Neuronal stem cell (in vitro differentiated cells): ENCODE results near the gene SMIM36.

ENCODE experiments used
- DNase-seq: peaks from one replicate; pipeline ENCODE4 v3.0.0-alpha.2; 2013; ENCODE audit warnings: low spot score
- H2AFZ ChIP-seq: one replicate; pipeline ENCODE4 v1.6.1; 2013; ENCODE audit warnings: mild to moderate bottlenecking, low read length, inconsistent platforms
- H2AK5ac ChIP-seq: 2 replicates; pipeline ENCODE4 v1.6.1; 2013; ENCODE audit warnings: low read depth, mild to moderate bottlenecking, inconsistent platforms, low read length, moderate library complexity, mixed read lengths
- H2BK120ac ChIP-seq: 2 replicates; pipeline ENCODE4 v1.6.1; 2013; ENCODE audit warnings: low read depth, mild to moderate bottlenecking, inconsistent platforms, low read length, moderate library complexity, mixed read lengths
- H2BK12ac ChIP-seq: one replicate; pipeline ENCODE4 v1.6.1; 2013; ENCODE audit warnings: low read length, inconsistent platforms
- H2BK15ac ChIP-seq: 2 replicates; pipeline ENCODE4 v1.6.1; 2013; ENCODE audit warnings: mild to moderate bottlenecking, low read length, inconsistent platforms, mixed read lengths
- H2BK5ac ChIP-seq: one replicate; pipeline ENCODE4 v1.6.1; 2013; ENCODE audit warnings: inconsistent platforms, mild to moderate bottlenecking, low read length, moderate library complexity
- H3K14ac ChIP-seq: one replicate; pipeline ENCODE4 v1.6.1; 2013; ENCODE audit warnings: low read length, inconsistent platforms
- H3K18ac ChIP-seq: 2 replicates; pipeline ENCODE4 v1.6.1; 2013; ENCODE audit warnings: low read length, inconsistent platforms
- H3K23ac ChIP-seq: 2 replicates; pipeline ENCODE4 v1.6.1; 2013; ENCODE audit warnings: low read depth, mild to moderate bottlenecking, mixed read lengths, low read length, inconsistent platforms; ENCODE audit not compliant: poor library complexity
- H3K27ac ChIP-seq: replicated peaks from 3 replicates; pipeline ENCODE4 v1.5.1; 2013; ENCODE audit warnings: low read length, inconsistent platforms
- H3K27me3 ChIP-seq, 3 experiments: 2 replicates each; pipeline ENCODE4 v1.6.1; 2013; ENCODE audit warnings: low read length in 3 of 3, mild to moderate bottlenecking in 2 of 3, inconsistent platforms in 1 of 3, low read depth in 1 of 3, mixed read lengths in 1 of 3, moderate library complexity in 1 of 3; ENCODE audit not compliant: control insufficient read depth in 3 of 3, insufficient read depth in 3 of 3
- H3K36me3 ChIP-seq, 2 donors: replicated peaks in 1 of 2; 2 replicates each; pipeline ENCODE4 v1.6.1; 2013; ENCODE audit warnings: low read length in 2 of 2; ENCODE audit not compliant: control insufficient read depth in 2 of 2, insufficient read depth in 2 of 2
- H3K4ac ChIP-seq: 2 replicates; pipeline ENCODE4 v1.6.1; 2013; ENCODE audit warnings: inconsistent platforms, mild to moderate bottlenecking, low read length, moderate library complexity
- H3K4me1 ChIP-seq, 2 donors: 1 replicate in 1 of 2; 2 replicates in 1 of 2; pipeline ENCODE4 v1.6.1; 2013; ENCODE audit warnings: low read length in 2 of 2, low read depth in 1 of 2; ENCODE audit not compliant: control insufficient read depth in 2 of 2, insufficient read depth in 1 of 2
- H3K4me2 ChIP-seq: one replicate; pipeline ENCODE4 v1.6.1; 2013; ENCODE audit warnings: mild to moderate bottlenecking, low read length, inconsistent platforms; ENCODE audit not compliant: insufficient read depth, poor library complexity, severe bottlenecking
- H3K4me3 ChIP-seq, 2 donors: 2 replicates each; pipeline ENCODE4 v1.5.1; 2013; ENCODE audit warnings: low read length in 2 of 2, mild to moderate bottlenecking in 2 of 2, inconsistent platforms in 1 of 2, moderate library complexity in 1 of 2
- H3K79me1 ChIP-seq: one replicate; pipeline ENCODE4 v1.6.1; 2013; ENCODE audit warnings: low read depth, mild to moderate bottlenecking, inconsistent platforms, low read length, moderate library complexity
- H3K9ac ChIP-seq: one replicate; pipeline ENCODE4 v1.6.1; 2013; ENCODE audit warnings: mild to moderate bottlenecking, low read depth, low read length, inconsistent platforms; ENCODE audit not compliant: poor library complexity
- H3K9me3 ChIP-seq, 2 donors: replicated peaks in 1 of 2; 2 replicates each; pipeline versions ENCODE3 to v1.6.1; 2013; ENCODE audit warnings: low read length in 2 of 2, mild to moderate bottlenecking in 2 of 2, inconsistent platforms in 1 of 2, low read depth in 1 of 2, mixed read lengths in 1 of 2, moderate library complexity in 1 of 2; ENCODE audit not compliant: control insufficient read depth in 2 of 2, insufficient read depth in 1 of 2
- H4K8ac ChIP-seq: one replicate; pipeline ENCODE4 v1.6.1; 2013; ENCODE audit warnings: low read depth, mild to moderate bottlenecking, inconsistent platforms, low read length, moderate library complexity
- H4K91ac ChIP-seq: one replicate; pipeline ENCODE4 v1.6.1; 2013; ENCODE audit warnings: low read length, low read depth, mild to moderate bottlenecking, inconsistent platforms; ENCODE audit not compliant: poor library complexity
- WGBS, 2 donors: extraction: QIAGEN DNeasy Blood & Tissue Kit; methylation state at CpG; one replicate each; pipeline ENCODE4 v1.1.7; 2013; ENCODE audit warnings: missing lambda C conversion rate in 2 of 2, mixed read lengths in 1 of 2; ENCODE audit not compliant: insufficient read length in 2 of 2, insufficient replicate concordance in 1 of 2; ENCODE audit errors: extremely low coverage in 2 of 2; 5-methylcytosine and 5-hydroxymethylcytosine counted together

Gene SMIM36

DNA sequence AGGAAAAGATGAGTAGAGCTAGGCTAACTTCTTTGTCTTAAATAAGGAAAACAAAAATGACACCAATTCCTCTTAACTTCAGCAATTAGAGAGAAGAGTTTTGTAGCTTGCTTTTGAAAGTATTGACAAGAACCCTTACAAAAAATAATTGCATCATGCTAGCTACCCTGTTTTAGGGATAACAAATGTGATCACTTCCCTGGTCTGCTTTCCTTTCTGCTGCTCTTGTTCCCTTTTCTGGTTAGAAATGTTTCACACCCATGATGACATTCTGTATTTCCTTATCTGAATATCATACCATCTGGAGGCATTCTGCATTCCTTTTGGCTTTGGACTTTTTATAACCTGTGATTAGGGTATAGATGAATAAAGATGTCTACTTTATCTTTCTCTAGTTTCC is 9.9 kb upstream of the SMIM36 start:
- no peaks in the 10 kb centered on the region for H3K79me1 ChIP-seq
- H3K4me2 ChIP-seq, result no peak overlapping the region
- H3K14ac ChIP-seq, result no peak overlapping the region
- no peaks in the 10 kb centered on the region for H3K27me3 ChIP-seq
- H3K27ac ChIP-seq, result no peak overlapping the region
- H4K91ac ChIP-seq, result no peak overlapping the region
- no peak overlapping the region for H3K18ac ChIP-seq
- H3K9ac ChIP-seq, result no peak overlapping the region
- H3K9me3 ChIP-seq, result no peaks in the 10 kb centered on the region
- no peak overlapping the region for H3K4ac ChIP-seq
- H2AFZ ChIP-seq, result no peak overlapping the region
- peaks cover 0 to 1% of the 10 kb centered on the region in 2 donors for H3K36me3 ChIP-seq
- no peak overlapping the region for H2BK15ac ChIP-seq
- no peak overlapping the region for H2BK12ac ChIP-seq
- H3K4me3 ChIP-seq, result no peak overlapping the region
- H4K8ac ChIP-seq, result no peak overlapping the region
- H2BK5ac ChIP-seq, result no peak overlapping the region
- no peaks in the 10 kb centered on the region for H3K4me1 ChIP-seq
- no peak overlapping the region for H2BK120ac ChIP-seq
- H2AK5ac ChIP-seq, result no peak overlapping the region
- DNase-seq, result no peak
- H3K23ac ChIP-seq, result no peak overlapping the region

GRCh38 chr17:55520402-55520801 is 9.2 kb upstream of the SMIM36 start:
- H3K4me3 ChIP-seq, result no peak overlapping the region

GRCh38 chr17:55518510-55518909 is 7.3 kb upstream of the SMIM36 start:
- H3K9me3 ChIP-seq, result no peaks in the 10 kb centered on the region
- no peak overlapping the region for H2BK120ac ChIP-seq
- H2BK12ac ChIP-seq, result no peak overlapping the region
- no peak overlapping the region for H3K4me3 ChIP-seq
- no peak overlapping the region for H3K27ac ChIP-seq
- no peak overlapping the region for H3K4me2 ChIP-seq
- no peak overlapping the region for H4K8ac ChIP-seq
- H3K27me3 ChIP-seq, result no peaks in the 10 kb centered on the region
- no peak overlapping the region for H4K91ac ChIP-seq
- 100% methylated on average over 1 to 3 of the region's 5 CpGs for WGBS, 2 donors
- peaks cover 0 to 1% of the 10 kb centered on the region in 2 donors for H3K4me1 ChIP-seq
- H3K4ac ChIP-seq, result no peak overlapping the region
- no peak overlapping the region for H2BK5ac ChIP-seq
- no peak overlapping the region for H3K23ac ChIP-seq
- H3K36me3 ChIP-seq, result peaks cover 0 to 1% of the 10 kb centered on the region in 2 donors
- H2AK5ac ChIP-seq, result no peak overlapping the region
- no peak overlapping the region for H3K14ac ChIP-seq
- no peak overlapping the region for H2AFZ ChIP-seq
- H3K79me1 ChIP-seq, result no peaks in the 10 kb centered on the region
- H2BK15ac ChIP-seq, result no peak overlapping the region
- H3K9ac ChIP-seq, result no peak overlapping the region
- no peak for DNase-seq
- no peak overlapping the region for H3K18ac ChIP-seq

More at GRCh38 chr17:55520402-55520801, 9.2 kb upstream of the SMIM36 start:
- Histone ChIP-seq H3K14ac (no peak overlapping the region), H3K27ac (no peak overlapping the region), H3K4ac (no peak overlapping the region), H4K8ac (no peak overlapping the region), H2AFZ (no peak overlapping the region), H2BK5ac (no peak overlapping the region), H4K91ac (no peak overlapping the region), H3K36me3 (peaks cover 0 to 1% of the 10 kb centered on the region in 2 donors), H2BK12ac (no peak overlapping the region), H3K23ac (no peak overlapping the region), H3K9ac (no peak overlapping the region), H2AK5ac (no peak overlapping the region), H3K4me1 (no peaks in the 10 kb centered on the region), H3K79me1 (no peaks in the 10 kb centered on the region), H3K27me3 (no peaks in the 10 kb centered on the region), H3K4me2 (no peak overlapping the region), H2BK15ac (no peak overlapping the region), H3K18ac (no peak overlapping the region), H2BK120ac (no peak overlapping the region), H3K9me3 (no peaks in the 10 kb centered on the region)
- WGBS, 2 donors, result no CpG with 5 or more reads among the region's 5 CpGs
- DNase-seq, result no peak

DNA sequence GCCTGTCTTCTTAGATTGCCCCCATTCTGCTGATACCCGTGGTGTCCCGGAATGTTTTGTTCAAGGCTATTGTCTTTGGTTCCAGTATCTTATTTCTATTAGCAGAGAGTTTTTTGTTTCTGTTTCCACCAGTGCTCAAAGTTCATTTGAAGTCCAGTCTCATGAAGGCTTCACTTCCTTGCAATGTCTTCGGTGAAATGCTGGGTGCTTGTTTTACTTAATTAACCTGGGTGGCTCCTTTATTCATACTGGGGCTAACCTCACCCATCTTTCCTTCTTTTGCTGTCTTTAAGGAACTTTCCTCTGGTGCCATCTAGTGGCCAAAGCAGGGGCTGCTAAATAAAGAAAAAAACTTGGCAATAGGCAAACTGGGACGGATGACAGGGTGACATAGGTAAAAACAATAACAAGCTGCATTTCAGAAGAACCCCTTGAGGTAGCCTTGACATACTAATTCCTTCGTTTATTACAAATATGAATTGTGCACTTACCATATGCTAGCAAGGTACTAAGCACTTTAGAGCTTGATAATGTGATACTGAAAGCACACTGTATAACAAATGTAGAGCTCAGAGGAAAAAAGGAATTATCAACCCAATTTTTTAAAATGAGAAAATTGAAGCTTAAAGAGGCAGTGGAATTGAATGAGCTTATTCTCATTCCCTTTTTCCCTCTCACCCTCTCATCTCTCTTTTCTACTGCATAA is 2.8 kb upstream of the SMIM36 start:
- H2BK5ac ChIP-seq, result no peak overlapping the region
- no peaks in the 10 kb centered on the region for H3K27me3 ChIP-seq
- H3K4me3 ChIP-seq, result no peak overlapping the region
- H3K23ac ChIP-seq, result no peak overlapping the region
- no peak overlapping the region for H2BK15ac ChIP-seq
- no peak overlapping the region for H2BK120ac ChIP-seq
- no peak overlapping the region for H2BK12ac ChIP-seq
- H3K14ac ChIP-seq, result no peak overlapping the region
- no peak overlapping the region for H3K4me2 ChIP-seq
- no peak overlapping the region for H3K18ac ChIP-seq
- H2AK5ac ChIP-seq, result no peak overlapping the region
- H3K4me1 ChIP-seq, result peaks cover 0 to 1% of the 10 kb centered on the region in 2 donors
- no peak overlapping the region for H4K8ac ChIP-seq
- H2AFZ ChIP-seq, result no peak overlapping the region
- peak; percentile 78 for DNase-seq
- no peak overlapping the region for H3K9ac ChIP-seq
- no peaks in the 10 kb centered on the region for H3K36me3 ChIP-seq
- no peak overlapping the region for H4K91ac ChIP-seq
- H3K79me1 ChIP-seq, result no peaks in the 10 kb centered on the region
- H3K9me3 ChIP-seq, result no peaks in the 10 kb centered on the region
- H3K27ac ChIP-seq, result no peak overlapping the region
- H3K4ac ChIP-seq, result no peak overlapping the region
- WGBS, 2 donors, result no CpG with 5 or more reads among the region's 5 CpGs
